Natural killer cell (primary cell): ENCODE data around the gene EXOC4. TPM values are rescaled to one million over a fixed set of nuclear protein-coding genes. Genes with fewer than 3 reads are reported as not detected.

Source experiments
- ATAC-seq, 3 donors: fragments of 150-1000 bp in 2 of 3; fragments of 200-7000 bp in 1 of 3; cut with Tn5 transposase; 1 replicate in 1 of 3; 2 replicates in 2 of 3; pipeline ENCODE4 v1.10.0; 2021; ENCODE audit warnings: mild to moderate bottlenecking in 2 of 3, moderate library complexity in 2 of 3
- DNase-seq, 2 donors: peaks; one replicate each; pipeline versions ENCODE4 v3.0.0 to v3.0.0-alpha.2; 2013 to 2021; ENCODE audit warnings: mixed read lengths in 1 of 2
- H3K27ac ChIP-seq: one replicate; pipeline ENCODE4 v1.5.1; 2013; ENCODE audit warnings: mild to moderate bottlenecking, low read length
- H3K27me3 ChIP-seq: one replicate; pipeline ENCODE4 v1.6.1; 2013; ENCODE audit warnings: low read length; ENCODE audit not compliant: control insufficient read depth, insufficient read depth
- H3K36me3 ChIP-seq: one replicate; pipeline ENCODE4 v1.6.1; 2013; ENCODE audit warnings: low read length; ENCODE audit not compliant: control insufficient read depth, insufficient read depth
- H3K4me1 ChIP-seq: one replicate; pipeline ENCODE4 v1.6.1; 2013; ENCODE audit warnings: low read length; ENCODE audit not compliant: control insufficient read depth, insufficient read depth
- H3K4me3 ChIP-seq: one replicate; pipeline ENCODE4 v1.5.1; 2013; ENCODE audit warnings: low read length
- H3K9me3 ChIP-seq: one replicate; pipeline ENCODE4 v1.6.1; 2013; ENCODE audit warnings: low read length; ENCODE audit not compliant: control insufficient read depth, insufficient read depth
- H3K27ac Mint-ChIP-seq, 2 donors: one replicate each; pipeline ENCODE4 v1.8.0; 2022; ENCODE audit warnings: mild to moderate bottlenecking in 2 of 2, mixed read lengths in 2 of 2, moderate library complexity in 1 of 2
- H3K27me3 Mint-ChIP-seq, 2 donors: one replicate each; pipeline ENCODE4 v1.8.0; 2022; ENCODE audit warnings: low read depth in 2 of 2, mixed read lengths in 2 of 2
- H3K36me3 Mint-ChIP-seq: one replicate; pipeline ENCODE4 v1.8.0; 2022; ENCODE audit warnings: mixed read lengths
- H3K4me1 Mint-ChIP-seq, 2 donors: one replicate each; pipeline ENCODE4 v1.8.0; 2022; ENCODE audit warnings: mixed read lengths in 2 of 2
- H3K4me3 Mint-ChIP-seq: one replicate; pipeline ENCODE4 v1.8.0; 2022; ENCODE audit warnings: mild to moderate bottlenecking, moderate library complexity, mixed read lengths
- H3K9me3 Mint-ChIP-seq, 2 donors: one replicate each; pipeline ENCODE4 v1.8.0; 2022; ENCODE audit warnings: mixed read lengths in 2 of 2
- CTCF ChIP-seq: fragments of 200-600 bp; IDR thresholded peaks from one replicate; pipeline ENCODE4 v1.8.0; 2022; ENCODE audit warnings: antibody characterized with exemption
- WGBS: methylation state at CpG from one replicate; pipeline ENCODE4 v1.1.7; 2013; ENCODE audit warnings: missing lambda C conversion rate; ENCODE audit not compliant: insufficient coverage; 5-methylcytosine and 5-hydroxymethylcytosine counted together
- intact Hi-C: fragments of 100-400 bp; cut with micrococcal nuclease; formaldehyde crosslinking; loops from one replicate; pipeline ENCODE4 v1.14.2; 2022
- total RNA-seq, 4 donors: library from RNA; stranded (reverse); fragments of 120-200 nt in 1 of 4; gene quantifications; one replicate each; pipeline versions ENCODE4 v1.2.3 to v1.2.4, GENCODE V29; 2013 to 2022

EXOC4 gene
- total RNA-seq, 3 donors from 2014 or later (not counting 1 experiment from before 2014, with no cell fraction given): 105 to 148 (median 123) TPM

- Histone ChIP-seq H3K4me3 (no peak overlapping the region), H3K27me3 (no peaks in the 10 kb centered on the region), H3K27ac (no peak overlapping the region), H3K36me3 (no peaks in the 10 kb centered on the region), H3K4me1 (no peaks in the 10 kb centered on the region), H3K9me3 (no peaks in the 10 kb centered on the region)
- intact Hi-C loops: no loop called here
- no peaks in the 10 kb centered on the region for H3K36me3 Mint-ChIP-seq
- TF ChIP-seq CTCF: no peak
- H3K4me3 Mint-ChIP-seq: no peak overlapping the region
- 93% methylated on average over 3 of the region's 3 CpGs for WGBS
- H3K4me1 Mint-ChIP-seq: no peaks in the 10 kb centered on the region
- ATAC-seq: no peak
- no peak overlapping the region for H3K27ac Mint-ChIP-seq
- H3K9me3 Mint-ChIP-seq: no peaks in the 10 kb centered on the region
- no peaks in the 10 kb centered on the region for H3K27me3 Mint-ChIP-seq
- no peak for DNase-seq
Measured at GRCh38 chr7:133797818-133798520, 545.1 kb downstream of the EXOC4 start.

- TF ChIP-seq CTCF: no peak
- Mint-ChIP-seq H3K4me1 (peaks cover 5 to 9% of the 10 kb centered on the region in 2 donors), H3K9me3 (no peaks in the 10 kb centered on the region), H3K36me3 (no peaks in the 10 kb centered on the region), H3K27ac (no peak overlapping the region), H3K27me3 (no peaks in the 10 kb centered on the region), H3K4me3 (no peak overlapping the region)
- ATAC-seq: no peak
- Histone ChIP-seq H3K27ac (no peak overlapping the region), H3K4me1 (no peaks in the 10 kb centered on the region), H3K4me3 (no peak overlapping the region), H3K9me3 (no peaks in the 10 kb centered on the region), H3K36me3 (no peaks in the 10 kb centered on the region), H3K27me3 (no peaks in the 10 kb centered on the region)
- intact Hi-C loops: no loop called here
- DNase-seq: no peak
- WGBS: 81% methylated on average over 6 of the region's 6 CpGs
Measured at GRCh38 chr7:133801341-133801740, 548.5 kb downstream of the EXOC4 start.

- H3K27ac Mint-ChIP-seq: no peak overlapping the region
- H3K36me3 Mint-ChIP-seq: no peaks in the 10 kb centered on the region
- TF ChIP-seq CTCF: no peak
- no peaks in the 10 kb centered on the region for H3K9me3 ChIP-seq
- no peaks in the 10 kb centered on the region for H3K9me3 Mint-ChIP-seq
- H3K36me3 ChIP-seq: no peaks in the 10 kb centered on the region
- intact Hi-C loops: no loop called here
- no peaks in the 10 kb centered on the region for H3K27me3 ChIP-seq
- no peak overlapping the region for H3K4me3 ChIP-seq
- H3K4me1 ChIP-seq: no peaks in the 10 kb centered on the region
- H3K4me3 Mint-ChIP-seq: no peak overlapping the region
- no peaks in the 10 kb centered on the region for H3K27me3 Mint-ChIP-seq
- 90% methylated on average over 1 of the region's 1 CpG for WGBS
- DNase-seq: no peak
- no peak for ATAC-seq
- peaks cover 5 to 9% of the 10 kb centered on the region in 2 donors for H3K4me1 Mint-ChIP-seq
- no peak overlapping the region for H3K27ac ChIP-seq
Measured at GRCh38 chr7:133804127-133804526, 551.2 kb downstream of the EXOC4 start.

- Mint-ChIP-seq H3K27ac (no peak overlapping the region), H3K9me3 (no peaks in the 10 kb centered on the region), H3K36me3 (no peaks in the 10 kb centered on the region), H3K4me1 (peaks cover 5 to 9% of the 10 kb centered on the region in 2 donors), H3K4me3 (no peak overlapping the region), H3K27me3 (no peaks in the 10 kb centered on the region)
- DNase-seq (no peak), ATAC-seq (no peak)
- TF ChIP-seq CTCF: no peak
- intact Hi-C loops: no loop called here
- Histone ChIP-seq H3K27ac (no peak overlapping the region), H3K9me3 (no peaks in the 10 kb centered on the region), H3K36me3 (no peaks in the 10 kb centered on the region), H3K27me3 (no peaks in the 10 kb centered on the region), H3K4me1 (no peaks in the 10 kb centered on the region), H3K4me3 (no peak overlapping the region)
- WGBS: 55% methylated on average over 2 of the region's 2 CpGs
Measured at GRCh38 chr7:133805426-133805825, 552.5 kb downstream of the EXOC4 start.
